MM.1S (cell line): ENCODE data around the gene RSU1.

ENCODE experiments used
- DNase-seq: peaks from one replicate; pipeline ENCODE4 v3.0.0-alpha.2; 2015
- H2AFZ ChIP-seq: fragments of 300-600 bp; sonication (generic); 2 replicates; pipeline ENCODE4 v1.6.0; 2016; ENCODE audit warnings: antibody characterized with exemption, low read length
- H3F3A ChIP-seq: fragments of 300-600 bp; sonication (generic); 2 replicates; pipeline ENCODE4 v1.6.1; 2016; ENCODE audit warnings: mild to moderate bottlenecking, antibody characterized with exemption, low read length, moderate library complexity, mixed read lengths; ENCODE audit not compliant: insufficient read depth
- H3K27ac ChIP-seq: fragments of 300-600 bp; sonication (generic); 2 replicates; pipeline ENCODE4 v1.5.1; 2016; ENCODE audit warnings: mild to moderate bottlenecking, low read length
- H3K27me3 ChIP-seq: fragments of 300-600 bp; sonication (generic); replicated peaks from 2 replicates; pipeline ENCODE4 v1.6.0; 2016; ENCODE audit warnings: low read length; ENCODE audit not compliant: insufficient read depth
- H3K36me3 ChIP-seq: fragments of 300-600 bp; sonication (generic); replicated peaks from 2 replicates; pipeline ENCODE4 v1.6.1; 2016; ENCODE audit warnings: mild to moderate bottlenecking, low read length, mixed read lengths; ENCODE audit not compliant: insufficient read depth
- H3K4me1 ChIP-seq: fragments of 300-600 bp; sonication (generic); 2 replicates; pipeline ENCODE4 v1.6.1; 2016; ENCODE audit warnings: low read length, mixed read lengths
- H3K4me2 ChIP-seq: fragments of 300-600 bp; sonication (generic); 2 replicates; pipeline ENCODE4 v1.6.0; 2016; ENCODE audit warnings: low read depth, low read length
- H3K4me3 ChIP-seq: fragments of 300-600 bp; sonication (generic); 2 replicates; pipeline ENCODE4 v1.5.1; 2016; ENCODE audit warnings: low read length, mixed read lengths
- H3K79me2 ChIP-seq: fragments of 300-600 bp; sonication (generic); 2 replicates; pipeline ENCODE4 v1.6.1; 2016; ENCODE audit warnings: mixed run types, low read length, mixed read lengths
- H3K9ac ChIP-seq: fragments of 300-600 bp; sonication (generic); 2 replicates; pipeline ENCODE4 v1.6.1; 2016; ENCODE audit warnings: low read length, mixed read lengths
- H3K9me2 ChIP-seq: fragments of 300-600 bp; sonication (generic); replicated peaks from 2 replicates; pipeline ENCODE4 v1.6.1; 2016; ENCODE audit warnings: mild to moderate bottlenecking, low read length, mixed read lengths; ENCODE audit not compliant: insufficient read depth
- H3K9me3 ChIP-seq: fragments of 300-600 bp; sonication (generic); replicated peaks from 2 replicates; pipeline ENCODE4 v1.6.1; 2016; ENCODE audit warnings: mild to moderate bottlenecking, low read length, mixed read lengths; ENCODE audit not compliant: insufficient read depth
- H4K20me1 ChIP-seq: fragments of 300-600 bp; sonication (generic); 2 replicates; pipeline ENCODE4 v1.6.1; 2016; ENCODE audit warnings: mild to moderate bottlenecking, low read length, moderate library complexity, mixed read lengths; ENCODE audit not compliant: insufficient read depth
- CTCF ChIP-seq: fragments of 300-600 bp; sonication (generic); IDR thresholded peaks from 2 replicates; pipeline ENCODE4 v1.5.1; 2016; ENCODE audit warnings: antibody characterized with exemption, low read length, mixed read lengths
- EZH2 ChIP-seq: fragments of 300-600 bp; sonication (generic); optimal IDR thresholded peaks from 2 replicates; pipeline ENCODE3; 2017; ENCODE audit warnings: low read depth, mild to moderate bottlenecking, antibody characterized with exemption, low read length, mixed read lengths
- EZH2phosphoT487 ChIP-seq: fragments of 300-600 bp; sonication (generic); IDR thresholded peaks from 2 replicates; pipeline ENCODE4 v1.6.1; 2018; ENCODE audit warnings: antibody characterized with exemption, low read length

The RSU1 gene

GRCh38 chr10:16792675-16793074 lies 24.5 kb downstream of the RSU1 start:
- no peak overlapping the region for H3K4me3 ChIP-seq
- DNase-seq: no peak
- no peak overlapping the region for H3K9ac ChIP-seq
- H3F3A ChIP-seq: no peaks in the 10 kb centered on the region
- no peaks in the 10 kb centered on the region for H3K4me1 ChIP-seq
- H4K20me1 ChIP-seq: no peaks in the 10 kb centered on the region
- H3K27me3 ChIP-seq: no peaks in the 10 kb centered on the region
- TF ChIP-seq EZH2 (no peak), EZH2phosphoT487 (no peak), CTCF (no peak)
- H2AFZ ChIP-seq: no peak overlapping the region
- H3K9me2 ChIP-seq: no peaks in the 10 kb centered on the region
- H3K27ac ChIP-seq: no peak overlapping the region
- no peaks in the 10 kb centered on the region for H3K9me3 ChIP-seq
- H3K4me2 ChIP-seq: no peak overlapping the region
- no peaks in the 10 kb centered on the region for H3K36me3 ChIP-seq
- 0 out of 2 replicates have a peak, but pooled peaks cover 3% of the 10 kb centered on the region for H3K79me2 ChIP-seq

- Histone ChIP-seq H3K4me2 (no peak overlapping the region), H3K27ac (no peak overlapping the region), H3K79me2 (no peaks in the 10 kb centered on the region), H3K9ac (no peak overlapping the region), H3K4me1 (no peaks in the 10 kb centered on the region), H3F3A (no peaks in the 10 kb centered on the region), H3K36me3 (no peaks in the 10 kb centered on the region), H3K27me3 (no peaks in the 10 kb centered on the region), H2AFZ (no peak overlapping the region), H3K9me3 (no peaks in the 10 kb centered on the region), H3K9me2 (no peaks in the 10 kb centered on the region), H4K20me1 (no peaks in the 10 kb centered on the region), H3K4me3 (no peak overlapping the region)
- TF ChIP-seq EZH2phosphoT487: no peak
- TF ChIP-seq CTCF: no peak
- TF ChIP-seq EZH2: no peak
- DNase-seq: no peak
These were observed 27.5 kb downstream of the RSU1 start for GRCh38 chr10:16789765-16790164.

- no peak for DNase-seq
- H3K4me2 ChIP-seq: no peak overlapping the region
- no peaks in the 10 kb centered on the region for H3K27me3 ChIP-seq
- H4K20me1 ChIP-seq: no peaks in the 10 kb centered on the region
- H2AFZ ChIP-seq: no peak overlapping the region
- H3K79me2 ChIP-seq: no peaks in the 10 kb centered on the region
- H3K4me3 ChIP-seq: no peak overlapping the region
- no peaks in the 10 kb centered on the region for H3K36me3 ChIP-seq
- no peaks in the 10 kb centered on the region for H3K9me3 ChIP-seq
- H3K9ac ChIP-seq: no peak overlapping the region
- no peak overlapping the region for H3K27ac ChIP-seq
- H3F3A ChIP-seq: no peaks in the 10 kb centered on the region
- no peaks in the 10 kb centered on the region for H3K4me1 ChIP-seq
- no peaks in the 10 kb centered on the region for H3K9me2 ChIP-seq
- TF ChIP-seq CTCF (no peak), EZH2phosphoT487 (no peak), EZH2 (no peak)
These were observed 28.0 kb downstream of the RSU1 start for GRCh38 chr10:16789261-16789660.

- DNase-seq: no peak
- Histone ChIP-seq H3K4me1 (no peaks in the 10 kb centered on the region), H4K20me1 (no peaks in the 10 kb centered on the region), H3K9me2 (no peaks in the 10 kb centered on the region), H3K27ac (no peak overlapping the region), H3K27me3 (no peaks in the 10 kb centered on the region), H2AFZ (no peak overlapping the region), H3F3A (no peaks in the 10 kb centered on the region), H3K4me2 (no peak overlapping the region), H3K9me3 (no peaks in the 10 kb centered on the region), H3K79me2 (no peaks in the 10 kb centered on the region), H3K9ac (no peak overlapping the region), H3K4me3 (no peak overlapping the region), H3K36me3 (no peaks in the 10 kb centered on the region)
- TF ChIP-seq EZH2 (no peak), EZH2phosphoT487 (no peak), CTCF (no peak)
These were observed 28.4 kb downstream of the RSU1 start for GRCh38 chr10:16788778-16789177.
